IMR-90 (cell line): Measurements from ENCODE around the gene DIP2B. TPM values are rescaled to one million over a fixed set of nuclear protein-coding genes. Genes with fewer than 3 reads are reported as not detected.

ENCODE experiments used
- ATAC-seq: fragments of 200-7000 bp; cut with Tn5 transposase; 2 replicates; pipeline ENCODE4 v1.9.1; 2020; ENCODE audit warnings: low read depth, mild to moderate bottlenecking, moderate library complexity
- BruUV-seq: library from RNA; stranded (reverse); fragments of 400-500 nt; replicated peaks from 2 replicates; lab custom pipeline; 2021; lab: Mats Ljungman, UMichigan
- CTCF ChIA-PET: fragments of 300-600 bp; formaldehyde crosslinking; extraction: SDS; loops from one replicate; lab custom pipeline; 2021; ENCODE audit warnings: antibody characterized with exemption; lab: Yijun Ruan, JAX
- POLR2A ChIA-PET: fragments of 300-600 bp; sonication (Branson Sonifier 250); formaldehyde crosslinking; loops from one replicate; lab custom pipeline; 2022; ENCODE audit warnings: antibody characterized with exemption; ENCODE audit not compliant: unreplicated experiment; lab: Charles Lee
- DNase-seq: peaks from one replicate; pipeline ENCODE4 v3.0.0; 2013
- H2AFZ ChIP-seq: replicated peaks from 2 replicates; pipeline ENCODE3; 2013; ENCODE audit warnings: low read length, mild to moderate bottlenecking; ENCODE audit not compliant: poor library complexity
- H2AK5ac ChIP-seq: 2 replicates; pipeline ENCODE4 v1.6.1; 2013; ENCODE audit warnings: low read depth, low read length, inconsistent platforms
- H2AK9ac ChIP-seq: replicated peaks from 2 replicates; pipeline ENCODE3; 2013; ENCODE audit warnings: mild to moderate bottlenecking, low read depth, low read length, moderate library complexity; ENCODE audit not compliant: poor library complexity
- H2BK120ac ChIP-seq: 2 replicates; pipeline ENCODE4 v1.6.1; 2013; ENCODE audit warnings: low read depth, low read length, inconsistent platforms
- H2BK15ac ChIP-seq: 3 replicates; pipeline ENCODE4 v1.6.1; 2013; ENCODE audit warnings: low read depth, low read length, inconsistent platforms
- H2BK20ac ChIP-seq: 2 replicates; pipeline ENCODE4 v1.6.1; 2013; ENCODE audit warnings: low read depth, mild to moderate bottlenecking, inconsistent platforms, low read length, moderate library complexity
- H2BK5ac ChIP-seq: 2 replicates; pipeline ENCODE4 v1.6.1; 2013; ENCODE audit warnings: mild to moderate bottlenecking, low read depth, low read length, inconsistent platforms; ENCODE audit not compliant: poor library complexity, severe bottlenecking
- H3K14ac ChIP-seq: replicated peaks from 2 replicates; pipeline ENCODE4 v1.6.1; 2013; ENCODE audit warnings: low read depth, low read length, inconsistent platforms
- H3K18ac ChIP-seq: 2 replicates; pipeline ENCODE4 v1.6.1; 2013; ENCODE audit warnings: low read depth, low read length, control low read depth
- H3K23ac ChIP-seq: 2 replicates; pipeline ENCODE4 v1.6.1; 2013; ENCODE audit warnings: low read depth, low read length, inconsistent platforms
- H3K27ac ChIP-seq: 2 replicates; pipeline ENCODE4 v1.5.1; 2013; ENCODE audit warnings: mild to moderate bottlenecking, control low read depth, low read length; ENCODE audit not compliant: insufficient read depth
- H3K27me3 ChIP-seq: 2 replicates; pipeline ENCODE4 v1.6.1; 2013; ENCODE audit warnings: low read length; ENCODE audit not compliant: control insufficient read depth, insufficient read depth
- H3K36me3 ChIP-seq: 2 replicates; pipeline ENCODE4 v1.6.1; 2013; ENCODE audit warnings: low read length, mixed read lengths; ENCODE audit not compliant: control insufficient read depth, insufficient read depth
- H3K4ac ChIP-seq: 2 replicates; pipeline ENCODE4 v1.6.1; 2013; ENCODE audit warnings: low read depth, low read length, inconsistent platforms
- H3K4me1 ChIP-seq: 2 replicates; pipeline ENCODE4 v1.6.1; 2013; ENCODE audit warnings: low read length, mixed read lengths; ENCODE audit not compliant: control insufficient read depth, insufficient read depth
- H3K4me2 ChIP-seq: 2 replicates; pipeline ENCODE4 v1.6.1; 2013; ENCODE audit warnings: low read depth, mild to moderate bottlenecking, control low read depth, low read length, moderate library complexity
- H3K4me3 ChIP-seq: 2 replicates; pipeline ENCODE4 v1.5.1; 2013; ENCODE audit warnings: low read depth, mild to moderate bottlenecking, control low read depth, low read length, moderate library complexity; ENCODE audit not compliant: insufficient read depth
- H3K56ac ChIP-seq: 2 replicates; pipeline ENCODE4 v1.6.1; 2013; ENCODE audit warnings: low read length, inconsistent platforms; ENCODE audit not compliant: insufficient read depth; ENCODE audit errors: extremely low read depth
- H3K79me1 ChIP-seq, 2 experiments: 2 replicates each; pipeline ENCODE4 v1.6.1; 2013; ENCODE audit warnings: low read length in 2 of 2, inconsistent platforms in 1 of 2, low read depth in 1 of 2
- H3K9ac ChIP-seq: 2 replicates; pipeline ENCODE4 v1.6.1; 2013; ENCODE audit warnings: low read depth, low read length, control low read depth
- H3K9me1 ChIP-seq: 2 replicates; pipeline ENCODE4 v1.6.1; 2013; ENCODE audit warnings: low read length, inconsistent platforms; ENCODE audit not compliant: insufficient read depth
- H3K9me3 ChIP-seq: 2 replicates; pipeline ENCODE4 v1.6.1; 2013; ENCODE audit warnings: low read length; ENCODE audit not compliant: control insufficient read depth, insufficient read depth
- H4K20me1 ChIP-seq: 2 replicates; pipeline ENCODE4 v1.6.1; 2013; ENCODE audit warnings: low read length, inconsistent platforms; ENCODE audit not compliant: insufficient read depth
- H4K5ac ChIP-seq: 2 replicates; pipeline ENCODE4 v1.6.1; 2013; ENCODE audit warnings: mild to moderate bottlenecking, low read depth, low read length, control low read depth
- H4K8ac ChIP-seq, 2 experiments: 2 replicates each; pipeline ENCODE4 v1.6.1; 2013; ENCODE audit warnings: low read depth in 2 of 2, low read length in 2 of 2, control low read depth in 1 of 2, inconsistent platforms in 1 of 2
- H4K91ac ChIP-seq: 2 replicates; pipeline ENCODE4 v1.6.1; 2013; ENCODE audit warnings: low read depth, low read length, inconsistent platforms; ENCODE audit not compliant: insufficient read depth
- BHLHE40 ChIP-seq: fragments of 150-350 bp; IDR thresholded peaks from 2 replicates; pipeline ENCODE4 v1.6.1; 2016; ENCODE audit warnings: mild to moderate bottlenecking, low read depth, low read length
- CEBPB ChIP-seq: IDR thresholded peaks from 2 replicates; pipeline ENCODE4 v1.6.1; 2012; ENCODE audit warnings: low read depth, low read length, improper control_type of control experiment
- CHD1 ChIP-seq: IDR thresholded peaks from 2 replicates; pipeline ENCODE4 v1.6.1; 2012; ENCODE audit warnings: low read depth, low read length, improper control_type of control experiment
- CTCF ChIP-seq: conservative IDR thresholded peaks from 2 replicates; pipeline ENCODE4 v1.5.1; 2012; ENCODE audit warnings: mild to moderate bottlenecking, low read depth, low read length, improper control_type of control experiment
- ELK1 ChIP-seq: fragments of 150-350 bp; IDR thresholded peaks from 2 replicates; pipeline ENCODE4 v1.6.1; 2016; ENCODE audit warnings: low read depth, mild to moderate bottlenecking, low read length, moderate library complexity, borderline replicate concordance
- FOS ChIP-seq: fragments of 150-350 bp; IDR thresholded peaks from 2 replicates; pipeline ENCODE4 v1.6.1; 2016; ENCODE audit warnings: low read depth, low read length
- MAFK ChIP-seq: IDR thresholded peaks from 2 replicates; pipeline ENCODE4 v1.6.1; 2012; ENCODE audit warnings: low read depth, low read length, improper control_type of control experiment
- MAZ ChIP-seq: IDR thresholded peaks from 2 replicates; pipeline ENCODE4 v1.6.1; 2012; ENCODE audit warnings: low read depth, mild to moderate bottlenecking, low read length, improper control_type of control experiment, moderate library complexity, borderline replicate concordance
- MXI1 ChIP-seq: IDR thresholded peaks from 2 replicates; pipeline ENCODE4 v1.6.1; 2012; ENCODE audit warnings: low read depth, mild to moderate bottlenecking, low read length, moderate library complexity, borderline replicate concordance
- NFE2L2 ChIP-seq: fragments of 150-350 bp; IDR thresholded peaks from 2 replicates; pipeline ENCODE4 v1.6.1; 2016; ENCODE audit warnings: low read depth, mild to moderate bottlenecking, low read length
- POLR2A ChIP-seq: IDR thresholded peaks from 2 replicates; pipeline ENCODE4 v1.6.1; 2012; ENCODE audit warnings: mild to moderate bottlenecking, low read depth, low read length
- RAD21 ChIP-seq: IDR thresholded peaks from 2 replicates; pipeline ENCODE4 v1.6.1; 2012; ENCODE audit warnings: low read length, improper control_type of control experiment
- RCOR1 ChIP-seq: IDR thresholded peaks from 2 replicates; pipeline ENCODE4 v1.6.1; 2012; ENCODE audit warnings: mild to moderate bottlenecking, low read length, improper control_type of control experiment; ENCODE audit not compliant: insufficient replicate concordance
- RFX5 ChIP-seq: IDR thresholded peaks from 2 replicates; pipeline ENCODE4 v1.8.0; 2012; ENCODE audit warnings: low read depth, mild to moderate bottlenecking, low read length, moderate library complexity
- SMC3 ChIP-seq: fragments of 150-350 bp; IDR thresholded peaks from 2 replicates; pipeline ENCODE4 v1.6.1; 2016; ENCODE audit warnings: low read depth, mild to moderate bottlenecking, antibody characterized with exemption, low read length, moderate library complexity
- USF2 ChIP-seq: fragments of 150-350 bp; IDR thresholded peaks from 2 replicates; pipeline ENCODE4 v1.6.1; 2017; ENCODE audit warnings: mild to moderate bottlenecking, antibody characterized with exemption, low read length, low read depth
- WGBS, 2 experiments: methylation state at CpG; one replicate each; pipeline versions ENCODE4 v1.1.5 to v1.1.7; 2013; ENCODE audit warnings: missing lambda C conversion rate in 2 of 2; ENCODE audit not compliant: insufficient read length in 1 of 2; ENCODE audit errors: extremely low coverage in 2 of 2; 5-methylcytosine and 5-hydroxymethylcytosine counted together
- dilution Hi-C: fragments of 300-500 bp; cut with HindIII; formaldehyde crosslinking; loops from one replicate; pipeline ENCODE4 v1.14.3; 2018; ENCODE audit warnings: low sequenced_read_pairs; ENCODE audit not compliant: unreplicated experiment
- in situ Hi-C: fragments of 300-500 bp; cut with MboI; formaldehyde crosslinking; loops from 3 replicates; pipeline ENCODE4 v1.14.3; 2019; ENCODE audit warnings: low sequenced_read_pairs, inconsistent platforms, mixed read lengths
- intact Hi-C: fragments of 100-400 bp; cut with micrococcal nuclease; formaldehyde crosslinking; loops from 2 replicates; pipeline ENCODE4 v1.10.0; 2022
- polyA plus RNA-seq, 3 experiments: library from polyadenylated mRNA; depleted of rRNA; stranded (reverse); fragments of >200 nt; gene quantifications; 2 replicates each; pipeline ENCODE4 v1.2.3, GENCODE V29; 2012; ENCODE audit warnings: low replicate concordance in 1 of 3
- total RNA-seq: library from RNA; depleted of rRNA; stranded (reverse); fragments of >200 nt; gene quantifications from 2 replicates; pipeline ENCODE4 v1.2.3, GENCODE V29; 2012

The DIP2B gene
- total and polyA plus RNA-seq, 2 of the 4 experiments (the other 2 are of a cell fraction): 7.7 to 12.9 TPM

- H3K9me3 ChIP-seq: no peaks in the 10 kb centered on the region; the same call in 1 of the 2 replicates
- no peak overlapping the region for H2AFZ ChIP-seq
- no peak overlapping the region for H3K4me2 ChIP-seq
- no peak overlapping the region for H2AK9ac ChIP-seq
- H2BK120ac ChIP-seq: no peak overlapping the region
- H2BK15ac ChIP-seq: no peak overlapping the region
- H2BK5ac ChIP-seq: no peak overlapping the region
- no peak overlapping the region for H4K5ac ChIP-seq
- peaks cover 35 to 70% of the 10 kb centered on the region in 2 experiments for H3K79me1 ChIP-seq
- H4K20me1 ChIP-seq: peaks cover 9% of the 10 kb centered on the region
- H3K18ac ChIP-seq: no peak overlapping the region
- no peak overlapping the region for H3K23ac ChIP-seq
- H3K56ac ChIP-seq: no peak overlapping the region
- ChIA-PET CTCF (no interaction called here), POLR2A (no interaction called here)
- no TSS peak for BruUV-seq
- H3K27ac ChIP-seq: no peak overlapping the region
- WGBS, 2 experiments: no CpG with 5 or more reads among the region's 2 CpGs
- H4K8ac ChIP-seq: no peak overlapping the region
- H2AK5ac ChIP-seq: no peak overlapping the region
- H3K36me3 ChIP-seq: peaks cover 3% of the 10 kb centered on the region
- no peak overlapping the region for H3K9ac ChIP-seq
- H3K27me3 ChIP-seq: no peaks in the 10 kb centered on the region
- no peak overlapping the region for H3K4ac ChIP-seq
- intact Hi-C loops: no loop called here
- in situ Hi-C loops: no loop called here
- H3K4me3 ChIP-seq: no peak overlapping the region
- dilution Hi-C loops: no loop called here
- DNase-seq (no peak), ATAC-seq (no peak)
- H3K4me1 ChIP-seq: 0 out of 2 replicates have a peak, but pooled peaks cover 3% of the 10 kb centered on the region
- H3K9me1 ChIP-seq: peaks cover 5% of the 10 kb centered on the region
- no peak for TF ChIP-seq MXI1
- no peak for TF ChIP-seq CTCF
- TF ChIP-seq MAZ: no peak
- no peak for TF ChIP-seq RAD21
- TF ChIP-seq RCOR1: no peak
- TF ChIP-seq ELK1: no peak
- no peak for TF ChIP-seq USF2
- TF ChIP-seq CHD1: no peak
- no peak for TF ChIP-seq CEBPB
- no peak for TF ChIP-seq RFX5
- no peak for TF ChIP-seq NFE2L2
- no peak for TF ChIP-seq MAFK
- TF ChIP-seq BHLHE40: no peak
- TF ChIP-seq POLR2A: no peak
- no peak for TF ChIP-seq SMC3
- no peak for TF ChIP-seq FOS
- no peak overlapping the region for H2BK20ac ChIP-seq
- no peak overlapping the region for H3K14ac ChIP-seq
- no peak overlapping the region for H4K91ac ChIP-seq
Measured at GRCh38 chr12:50772877-50773276, 268.1 kb downstream of the DIP2B start.
